BLaER1 treated with 17β-estradiol and CSF1 and Interleukin-3, amounts not matched to agents 10 nM and 100 nM (cell line): ENCODE data around the gene PTPRN2.
A peak's percentile ranks its signal among the peaks of the same experiment; 100 is the strongest.

Experiments
- H3K27ac ChIP-seq, 11 experiments: shearing (Covaris generic); formaldehyde crosslinking; 2 replicates each; pipeline ENCODE4 v1.8.1; 2022
- H3K27me3 ChIP-seq, 11 experiments: shearing (Covaris generic); formaldehyde crosslinking; 2 replicates each; pipeline ENCODE4 v1.8.1; 2022
- H3K36me3 ChIP-seq, 11 experiments: shearing (Covaris generic); formaldehyde crosslinking; 2 replicates each; pipeline ENCODE4 v1.8.1; 2022
- H3K4me1 ChIP-seq, 10 experiments: shearing (Covaris generic); formaldehyde crosslinking; 2 replicates each; pipeline ENCODE4 v1.8.1; 2022
- H3K4me2 ChIP-seq, 11 experiments: shearing (Covaris generic); formaldehyde crosslinking; 2 replicates each; pipeline ENCODE4 v1.8.1; 2022
- H3K4me3 ChIP-seq, 10 experiments: shearing (Covaris generic); formaldehyde crosslinking; 2 replicates each; pipeline ENCODE4 v1.8.1; 2022
- H3K9ac ChIP-seq, 11 experiments: shearing (Covaris generic); formaldehyde crosslinking; 2 replicates each; pipeline ENCODE4 v1.8.1; 2022
- H3K9me3 ChIP-seq, 11 experiments: shearing (Covaris generic); formaldehyde crosslinking; replicated peaks in 1 of 11; 2 replicates each; pipeline ENCODE4 v1.8.1; 2022
- H4K20me1 ChIP-seq, 11 experiments: shearing (Covaris generic); formaldehyde crosslinking; 2 replicates each; pipeline ENCODE4 v1.8.1; 2022
- Cebpa-rat ChIP-seq, 11 experiments: shearing (Covaris generic); IDR thresholded peaks; 2 replicates each; pipeline ENCODE4 v1.8.1; 2022

The PTPRN2 gene

DNA sequence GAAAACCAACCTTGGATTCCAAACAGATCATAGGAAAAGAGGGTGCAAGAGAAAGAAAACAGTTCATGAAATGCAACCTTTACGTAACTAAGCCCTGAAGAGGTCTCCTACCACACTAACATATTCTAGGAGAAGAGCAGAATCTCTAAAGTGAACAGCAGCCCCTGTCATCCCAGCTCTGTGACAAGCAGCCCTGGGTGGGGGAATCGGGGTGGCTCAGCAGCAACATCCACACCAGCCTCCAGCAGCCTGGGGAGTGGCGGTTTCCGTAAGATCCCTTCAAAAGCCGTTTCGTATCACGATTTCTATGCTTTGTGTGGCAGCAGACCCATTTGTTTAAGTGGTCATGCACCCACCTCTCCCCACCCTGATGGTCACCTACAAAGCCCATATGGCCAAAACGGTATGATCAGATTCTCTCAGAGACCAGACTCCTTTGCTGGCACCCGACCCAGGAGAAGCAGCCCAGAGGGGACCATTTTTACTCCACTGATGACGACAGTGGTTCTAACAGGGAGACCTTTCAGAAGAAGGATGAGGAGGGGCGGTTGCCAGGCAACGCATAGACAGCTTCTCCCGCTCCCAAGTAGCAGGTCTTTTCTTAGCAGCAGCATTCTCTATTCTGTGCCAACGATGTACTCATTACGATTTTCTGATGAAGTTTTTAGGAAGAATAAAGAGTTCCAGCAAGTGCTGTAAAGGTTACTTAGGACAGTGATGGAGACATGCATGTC, 950.2 kb downstream of the PTPRN2 start:
- H3K27me3 ChIP-seq, result no peaks in the 10 kb centered on the region
- no peaks in the 10 kb centered on the region for H3K36me3 ChIP-seq
- no peaks in the 10 kb centered on the region for H4K20me1 ChIP-seq
- H3K9me3 ChIP-seq, result peaks cover 21 to 33% (median 25%) of the 10 kb centered on the region in 11 experiments
- H3K4me3 ChIP-seq, result no peak overlapping the region
- H3K4me1 ChIP-seq, result no peaks in the 10 kb centered on the region
- no peak overlapping the region for H3K27ac ChIP-seq
- no peak overlapping the region for H3K9ac ChIP-seq
- no peak overlapping the region for H3K4me2 ChIP-seq
- TF ChIP-seq Cebpa-rat (IDR thresholded peaks at IDR 0.05), result no peak

DNA sequence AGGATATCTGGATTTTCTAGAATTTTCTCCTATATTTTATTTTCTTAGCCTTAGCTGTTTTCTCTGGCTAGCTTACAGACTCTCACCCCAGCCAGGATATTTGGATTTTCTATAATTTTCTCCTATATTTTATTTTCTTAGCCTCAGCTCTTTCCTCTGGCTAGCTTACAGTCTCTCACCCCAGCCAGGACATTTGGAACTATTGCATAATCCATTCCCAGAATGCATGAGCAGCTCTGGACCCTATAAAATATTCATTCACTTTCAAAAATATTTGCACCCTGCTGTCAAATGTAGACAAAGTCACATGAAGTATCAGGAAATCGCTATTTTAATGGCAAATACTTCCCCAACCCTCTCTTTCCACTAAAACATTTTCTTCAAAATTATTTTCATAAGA, 952.0 kb downstream of the PTPRN2 start:
- Histone ChIP-seq H3K4me3 (no peak overlapping the region), H3K4me1 (0 out of 20 replicates have a peak, but pooled peaks cover 0 to 2% (median 0%) of the 10 kb centered on the region in 10 experiments), H3K9ac (no peak overlapping the region), H3K9me3 (peaks cover 13 to 20% (median 17%) of the 10 kb centered on the region in 11 experiments), H3K36me3 (no peaks in the 10 kb centered on the region), H3K27ac (no peak overlapping the region), H3K4me2 (no peak overlapping the region), H4K20me1 (no peaks in the 10 kb centered on the region), H3K27me3 (no peaks in the 10 kb centered on the region)
- peak in 1 of 11 experiments; percentile 13; a peak in 1 of 22 replicates for TF ChIP-seq Cebpa-rat (IDR thresholded peaks at IDR 0.05)

DNA sequence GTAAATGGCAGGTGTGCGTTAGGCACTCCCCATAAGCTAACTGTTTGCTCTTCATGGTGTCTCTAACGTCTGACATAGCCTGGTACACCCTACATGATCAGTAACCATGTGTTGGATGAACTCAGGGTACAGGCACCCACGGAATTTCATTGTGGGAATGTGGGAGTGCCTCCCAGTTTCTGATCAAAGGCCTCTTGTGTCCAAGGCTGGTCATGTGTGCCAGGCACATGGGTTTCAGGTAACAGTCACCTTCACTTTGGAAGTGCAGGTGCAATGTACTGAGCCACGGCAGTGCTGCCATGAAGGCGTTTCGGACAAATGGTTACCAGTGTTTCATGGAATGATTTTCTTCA, 952.5 kb downstream of the PTPRN2 start:
- H3K36me3 ChIP-seq, result no peaks in the 10 kb centered on the region
- peaks cover 0 to 3% (median 0%) of the 10 kb centered on the region in 11 experiments; a peak in 1 of 22 replicates for H3K27me3 ChIP-seq
- H4K20me1 ChIP-seq, result no peaks in the 10 kb centered on the region
- peaks cover 8 to 14% (median 11%) of the 10 kb centered on the region in 11 experiments for H3K9me3 ChIP-seq
- H3K9ac ChIP-seq, result no peak overlapping the region
- no peak for TF ChIP-seq Cebpa-rat (IDR thresholded peaks at IDR 0.05)
- H3K27ac ChIP-seq, result no peak overlapping the region
- H3K4me2 ChIP-seq, result no peak overlapping the region
- H3K4me3 ChIP-seq, result no peak overlapping the region
- H3K4me1 ChIP-seq, result 0 out of 20 replicates have a peak, but pooled peaks cover 0 to 3% (median 0%) of the 10 kb centered on the region in 10 experiments

DNA sequence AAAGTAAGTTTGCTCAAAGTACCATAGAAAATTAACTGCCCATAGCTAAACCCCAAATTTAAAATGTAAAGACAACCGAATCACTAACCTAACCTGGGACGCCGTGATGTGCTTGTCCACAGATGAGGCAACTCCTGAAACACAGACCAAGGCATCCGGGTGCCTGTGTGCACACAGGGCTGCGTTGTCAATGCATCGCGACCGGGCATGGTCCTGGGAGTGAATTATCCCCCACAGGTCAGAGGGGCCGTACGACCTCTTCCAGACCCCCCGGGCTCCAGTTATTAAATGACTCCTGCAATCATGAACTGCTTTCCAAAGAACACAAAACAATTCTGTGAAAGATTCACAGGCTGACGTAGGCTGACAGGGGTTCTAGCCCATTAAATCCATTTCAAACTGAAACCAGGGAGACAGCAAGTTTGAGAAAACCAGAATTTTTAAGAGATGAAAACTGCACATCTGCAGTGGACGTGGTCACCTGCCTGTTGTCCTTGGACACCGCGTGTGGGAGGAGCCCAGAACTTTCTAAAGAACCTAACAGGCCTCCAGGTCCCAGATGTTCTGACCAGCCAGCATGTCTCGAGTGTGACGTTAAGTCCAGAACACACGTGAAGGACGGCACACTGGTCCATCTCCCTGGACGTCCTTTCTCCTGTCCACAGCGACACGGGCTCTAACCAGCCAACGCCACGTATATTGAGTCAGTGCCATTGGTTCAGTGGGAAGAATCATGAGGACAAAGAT, 953.0 kb downstream of the PTPRN2 start:
- Histone ChIP-seq H3K9ac (no peak overlapping the region), H3K27me3 (peaks cover 0 to 4% (median 0%) of the 10 kb centered on the region in 11 experiments; a peak in 1 of 22 replicates)

DNA sequence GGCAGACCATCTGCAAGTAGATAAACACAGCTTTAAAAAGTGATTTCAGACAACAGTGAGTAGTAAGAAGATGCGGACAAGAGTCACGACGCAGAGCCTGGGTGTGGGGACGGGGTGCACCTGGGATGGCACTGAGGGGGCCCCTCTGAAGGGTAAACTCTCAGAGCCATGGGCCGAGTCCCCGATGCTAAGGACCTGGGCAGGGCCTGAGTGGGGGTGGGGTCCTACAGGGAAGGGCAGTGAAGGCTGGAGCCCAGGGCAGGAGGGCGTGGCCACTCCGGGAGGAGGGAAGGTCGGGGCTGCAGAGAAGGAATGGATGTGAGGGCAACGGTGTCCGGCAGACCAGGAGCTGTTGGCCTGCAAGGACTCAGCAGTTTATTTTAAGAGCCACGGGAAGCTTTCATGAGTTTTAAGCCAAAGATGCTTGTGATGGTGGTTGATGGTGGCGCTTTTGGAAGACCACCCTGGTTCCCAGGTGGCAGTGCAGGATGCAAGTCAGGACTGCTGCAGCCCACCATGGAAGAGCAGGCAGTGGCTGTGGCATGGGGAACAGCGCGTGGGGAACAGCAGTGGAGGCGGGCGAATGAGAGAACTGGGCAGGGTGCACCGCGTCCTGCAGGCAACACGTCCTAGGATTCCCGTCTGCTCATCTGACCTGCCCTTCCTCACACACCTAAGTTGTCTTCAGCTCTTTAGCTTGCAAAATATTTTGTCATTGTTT, 954.0 kb downstream of the PTPRN2 start:
- H4K20me1 ChIP-seq, result no peaks in the 10 kb centered on the region
- H3K9me3 ChIP-seq, result 0 out of 22 replicates have a peak, but pooled peaks cover 0 to 2% (median 0%) of the 10 kb centered on the region in 11 experiments
- no peak overlapping the region for H3K27ac ChIP-seq
- no peak for TF ChIP-seq Cebpa-rat (IDR thresholded peaks at IDR 0.05)
- H3K27me3 ChIP-seq, result peaks cover 0 to 4% (median 0%) of the 10 kb centered on the region in 11 experiments; a peak in 1 of 22 replicates
- H3K4me2 ChIP-seq, result no peak overlapping the region
- H3K4me1 ChIP-seq, result peaks cover 5 to 11% (median 9%) of the 10 kb centered on the region in 10 experiments; a peak in 18 of 20 replicates
- H3K36me3 ChIP-seq, result no peaks in the 10 kb centered on the region
- no peak overlapping the region for H3K9ac ChIP-seq
- no peak overlapping the region for H3K4me3 ChIP-seq

More for the DNA sequence above, 953.0 kb downstream of the PTPRN2 start:
- H3K36me3 ChIP-seq, result no peaks in the 10 kb centered on the region
- H3K4me1 ChIP-seq, result peaks cover 0 to 3% (median 0%) of the 10 kb centered on the region in 10 experiments; a peak in 3 of 20 replicates
- no peak overlapping the region for H3K4me3 ChIP-seq
- no peak for TF ChIP-seq Cebpa-rat (IDR thresholded peaks at IDR 0.05)
- H3K9me3 ChIP-seq, result peaks cover 2 to 9% (median 6%) of the 10 kb centered on the region in 11 experiments; a peak in 21 of 22 replicates
- no peak overlapping the region for H3K4me2 ChIP-seq
- no peaks in the 10 kb centered on the region for H4K20me1 ChIP-seq
- no peak overlapping the region for H3K27ac ChIP-seq

DNA sequence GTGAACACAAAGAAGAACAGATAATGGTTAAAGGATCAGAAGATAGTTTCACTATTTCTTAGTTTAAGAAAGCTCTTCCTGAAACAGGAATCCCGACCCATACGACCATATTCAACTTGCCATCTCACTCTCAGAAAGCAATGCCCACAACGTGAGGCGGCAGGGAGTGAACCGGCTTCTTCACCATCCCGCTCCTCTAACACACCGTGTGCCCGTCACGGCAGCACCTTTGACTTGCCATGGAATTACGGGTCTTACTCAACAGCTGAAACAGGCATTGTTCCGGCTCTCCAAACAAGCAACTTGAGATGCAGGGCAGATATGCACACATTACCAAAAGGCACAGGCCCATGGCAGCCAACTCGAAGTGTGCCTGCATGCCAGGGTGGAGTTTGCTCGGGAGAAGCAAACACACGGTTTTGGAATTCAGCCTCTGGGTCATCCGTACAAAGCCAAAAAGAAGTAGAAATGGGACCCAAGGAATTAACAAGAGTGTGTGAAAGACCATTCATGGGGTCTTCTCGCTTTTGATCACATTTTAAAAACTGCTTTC, 957.2 kb downstream of the PTPRN2 start:
- Histone ChIP-seq H3K4me2 (no peak overlapping the region), H3K4me3 (no peak overlapping the region), H3K27me3 (peaks cover 0 to 11% (median 0%) of the 10 kb centered on the region in 11 experiments; a peak in 7 of 22 replicates), H3K9me3 (no peaks in the 10 kb centered on the region), H3K36me3 (no peaks in the 10 kb centered on the region), H4K20me1 (peaks cover 0 to 3% (median 0%) of the 10 kb centered on the region in 11 experiments; a peak in 1 of 22 replicates), H3K4me1 (peaks cover 20 to 43% (median 41%) of the 10 kb centered on the region in 10 experiments), H3K9ac (no peak overlapping the region), H3K27ac (no peak overlapping the region)
- no peak for TF ChIP-seq Cebpa-rat (IDR thresholded peaks at IDR 0.05)

DNA sequence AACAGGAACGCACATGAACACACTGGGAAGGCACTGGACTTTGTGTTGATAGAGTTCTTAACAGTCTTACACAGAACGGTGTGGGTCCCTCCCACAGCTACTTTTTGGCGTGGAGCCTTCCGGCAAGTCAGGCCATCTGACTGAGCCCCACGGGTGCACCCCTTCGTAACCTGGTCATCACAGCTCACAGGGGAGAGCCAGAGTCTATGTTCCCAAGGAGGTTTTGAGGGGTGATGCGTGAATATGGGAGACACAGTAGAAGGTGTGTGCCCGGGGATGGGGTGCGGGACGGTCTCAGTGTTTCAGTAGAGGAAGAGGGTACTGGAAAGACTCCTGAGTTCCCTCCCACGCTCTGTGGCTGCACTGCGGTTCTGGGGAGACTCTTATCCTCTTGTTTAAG, 959.2 kb downstream of the PTPRN2 start:
- Histone ChIP-seq H3K27me3 (peaks cover 0 to 11% (median 0%) of the 10 kb centered on the region in 11 experiments; a peak in 7 of 22 replicates), H3K27ac (no peak overlapping the region), H3K4me3 (no peak overlapping the region), H3K4me1 (peaks cover 20 to 43% (median 41%) of the 10 kb centered on the region in 10 experiments), H4K20me1 (peaks cover 0 to 3% (median 0%) of the 10 kb centered on the region in 11 experiments; a peak in 1 of 22 replicates), H3K36me3 (no peaks in the 10 kb centered on the region), H3K4me2 (peak overlapping the region in 10 of 11 experiments; percentile 23 to 92 (median 76); a peak in 19 of 22 replicates), H3K9me3 (no peaks in the 10 kb centered on the region), H3K9ac (no peak overlapping the region)
- TF ChIP-seq Cebpa-rat (IDR thresholded peaks at IDR 0.05), result no peak

DNA sequence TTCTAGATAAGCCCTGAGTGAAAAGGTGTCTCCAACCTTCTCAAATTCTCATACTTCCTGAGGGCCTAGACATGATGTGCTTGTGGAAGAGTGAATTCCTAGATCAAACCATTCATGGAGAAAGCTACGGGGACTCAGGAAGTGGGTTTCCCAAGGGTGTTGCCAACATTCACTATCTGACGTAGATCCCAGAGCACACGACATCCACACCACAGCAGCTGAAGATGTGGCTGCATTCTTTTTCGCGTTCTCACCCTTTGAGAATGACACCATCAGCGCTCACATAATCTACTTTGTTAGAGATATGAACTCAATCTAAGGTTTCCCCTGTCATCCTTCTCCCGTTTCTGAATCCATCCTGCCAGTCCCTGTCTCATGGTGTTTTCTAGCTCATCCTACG, 960.0 kb downstream of the PTPRN2 start:
- Histone ChIP-seq H3K36me3 (no peaks in the 10 kb centered on the region), H3K4me1 (peaks cover 20 to 47% (median 45%) of the 10 kb centered on the region in 10 experiments), H4K20me1 (peaks cover 0 to 3% (median 0%) of the 10 kb centered on the region in 11 experiments; a peak in 1 of 22 replicates), H3K9ac (no peak overlapping the region), H3K27me3 (peaks cover 0 to 11% (median 0%) of the 10 kb centered on the region in 11 experiments; a peak in 7 of 22 replicates), H3K27ac (no peak overlapping the region), H3K9me3 (no peaks in the 10 kb centered on the region), H3K4me3 (no peak overlapping the region), H3K4me2 (peak overlapping the region in 9 of 11 experiments; percentile 58 to 92 (median 76); a peak in 18 of 22 replicates)
- no peak for TF ChIP-seq Cebpa-rat (IDR thresholded peaks at IDR 0.05)
